Activated CD4-positive, alpha-beta T cell treated with anti-CD3 and anti-CD28 coated beads for 48 hours (primary cell): ENCODE measurements around the gene RHBDL2.
A peak's percentile ranks its signal among the peaks of the same experiment; 100 is the strongest.
"Not testable (repeated sequence)": the region's sequence is repeated elsewhere in the genome, so short reads cannot be mapped to it uniquely, and the experiment has no call there.

Experiments
- DNase-seq: peaks from one replicate; pipeline ENCODE4 v3.0.0-alpha.2; 2020

The RHBDL2 gene, protein sequence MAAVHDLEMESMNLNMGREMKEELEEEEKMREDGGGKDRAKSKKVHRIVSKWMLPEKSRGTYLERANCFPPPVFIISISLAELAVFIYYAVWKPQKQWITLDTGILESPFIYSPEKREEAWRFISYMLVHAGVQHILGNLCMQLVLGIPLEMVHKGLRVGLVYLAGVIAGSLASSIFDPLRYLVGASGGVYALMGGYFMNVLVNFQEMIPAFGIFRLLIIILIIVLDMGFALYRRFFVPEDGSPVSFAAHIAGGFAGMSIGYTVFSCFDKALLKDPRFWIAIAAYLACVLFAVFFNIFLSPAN

DNA sequence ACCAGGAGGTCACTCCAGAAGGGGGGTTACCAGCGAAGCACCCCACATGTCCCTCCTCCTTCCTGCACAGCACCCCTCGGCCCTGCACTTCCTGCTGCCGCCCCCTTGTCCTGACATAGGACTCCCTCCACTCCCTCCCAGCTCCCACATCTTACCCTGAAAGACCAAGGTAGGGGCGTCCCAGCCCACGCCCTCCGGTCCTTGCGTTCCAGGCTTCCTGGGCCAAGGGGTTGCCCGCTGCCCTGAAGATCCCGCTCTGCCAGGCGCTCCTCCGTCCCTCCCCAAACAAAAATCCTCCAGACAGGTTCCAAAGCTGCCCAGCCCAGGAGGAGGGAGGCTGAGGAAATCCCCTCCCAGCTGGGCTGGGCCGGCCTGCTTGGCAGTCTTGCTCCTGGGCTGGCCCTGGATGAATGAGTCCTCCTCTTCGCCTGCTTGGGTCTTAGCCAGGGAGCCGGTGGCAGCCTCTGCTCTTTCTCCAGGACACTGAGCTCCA, at the start of gene RHBDL2:
TSS of gene RHBDL2 (minus strand) at position 304 of the 493 bp plus-strand sequence. CDS start 22,618 bp downstream, outside the sequence.
- DNase-seq, result no peak

DNA sequence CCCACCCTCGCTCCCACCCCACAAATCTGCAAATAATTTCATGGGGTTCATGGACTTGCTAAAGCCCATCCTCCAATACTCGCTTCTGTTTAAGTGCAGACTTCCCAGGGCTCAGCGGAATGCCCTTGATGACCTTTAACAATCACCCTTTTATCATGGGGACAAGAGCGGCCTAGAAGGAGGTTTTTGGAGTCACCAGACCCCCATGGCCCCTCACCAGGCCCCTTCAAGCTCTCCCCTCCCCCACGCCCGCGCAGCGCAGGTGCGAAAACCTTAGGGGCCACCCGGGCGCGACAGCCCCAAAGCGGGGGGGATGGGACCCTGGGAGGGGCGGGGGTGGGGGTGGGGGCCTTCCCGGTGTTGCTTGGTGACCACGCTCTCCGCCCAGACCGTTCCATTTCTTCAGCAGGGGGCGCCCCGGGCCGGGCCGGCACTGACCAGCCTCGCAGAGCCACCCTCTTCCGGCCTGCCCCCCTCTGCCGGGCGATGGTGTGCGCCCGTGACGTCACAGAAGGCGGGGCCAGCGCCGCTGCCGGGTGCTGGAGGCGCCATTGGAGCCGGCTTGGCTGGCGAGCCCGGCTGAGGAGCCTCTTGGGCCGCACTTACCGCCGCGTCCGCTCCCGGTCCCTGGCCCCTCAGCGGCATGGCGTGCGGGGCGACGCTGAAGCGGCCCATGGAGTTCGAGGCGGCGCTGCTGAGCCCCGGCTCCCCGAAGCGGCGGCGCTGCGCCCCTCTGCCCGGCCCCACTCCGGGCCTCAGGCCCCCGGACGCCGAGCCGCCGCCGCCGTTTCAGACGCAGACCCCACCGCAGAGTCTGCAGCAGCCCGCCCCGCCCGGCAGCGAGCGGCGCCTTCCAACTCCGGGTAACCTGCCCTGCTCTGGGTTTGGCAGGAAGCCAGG, 49.4 kb upstream of the RHBDL2 start, which contains the start of gene AKIRIN1:
TSS of gene AKIRIN1 (plus strand) at position 539 of the 900 bp plus-strand sequence. CDS start at position 644, 105 bp downstream.
- DNase-seq, result peak; percentile 99

DNA sequence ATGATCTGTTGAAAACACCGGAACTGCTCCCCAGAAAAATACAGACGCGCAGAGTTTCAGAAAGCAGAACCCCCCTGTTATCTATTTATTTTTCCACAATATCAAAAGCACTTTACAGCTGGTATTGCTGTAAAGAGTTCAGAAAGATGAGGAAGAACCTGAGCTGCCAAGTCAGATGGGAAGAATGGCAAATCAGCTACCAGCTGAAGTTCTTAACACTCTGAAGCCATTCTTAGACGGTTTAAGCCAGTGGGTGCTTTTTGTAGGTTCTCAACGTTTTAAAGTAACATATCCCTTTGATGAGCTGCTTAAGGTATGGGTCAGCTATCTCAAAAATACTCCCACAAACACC, 48.7 kb upstream of the RHBDL2 start:
- DNase-seq, result no peak

DNA sequence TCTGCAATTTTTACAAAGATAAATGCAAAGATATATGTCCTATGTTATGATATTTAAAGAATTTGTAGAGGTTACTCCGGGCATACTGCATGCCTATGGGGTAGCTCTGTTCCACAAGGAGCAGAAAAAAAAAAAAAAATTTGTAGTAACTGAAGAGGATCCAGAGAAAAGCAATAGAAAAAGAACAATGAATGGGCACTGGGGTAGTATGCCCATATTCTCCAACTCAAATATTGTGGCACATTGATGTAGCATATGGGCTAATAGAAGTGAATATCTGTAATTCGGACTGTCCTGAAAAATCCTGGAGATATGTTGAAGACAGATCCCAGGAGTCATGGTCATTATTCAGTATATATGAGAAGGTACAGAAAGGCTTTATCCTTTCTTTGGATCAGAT, 48.3 kb upstream of the RHBDL2 start:
- DNase-seq, result no peak

DNA sequence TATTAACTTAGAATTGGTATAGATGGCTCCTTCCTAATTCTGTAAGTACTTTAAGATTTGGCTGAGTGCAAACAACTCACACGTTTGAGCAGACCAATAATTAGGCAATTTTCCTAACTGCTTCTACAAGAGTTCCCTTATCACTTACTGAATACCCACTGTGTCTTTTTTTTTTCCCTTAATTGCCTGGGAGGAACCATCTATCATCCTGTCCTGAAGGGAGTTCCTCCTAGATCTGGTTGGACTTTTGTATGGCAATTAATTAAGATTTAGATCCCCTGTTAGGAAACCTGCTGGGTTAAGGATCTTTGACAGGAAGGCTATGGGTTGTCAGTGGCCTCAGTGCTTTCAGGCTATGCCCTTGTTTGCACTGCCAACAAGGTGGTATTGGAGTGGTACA, 37.8 kb upstream of the RHBDL2 start:
- not testable (repeated sequence) for DNase-seq

DNA sequence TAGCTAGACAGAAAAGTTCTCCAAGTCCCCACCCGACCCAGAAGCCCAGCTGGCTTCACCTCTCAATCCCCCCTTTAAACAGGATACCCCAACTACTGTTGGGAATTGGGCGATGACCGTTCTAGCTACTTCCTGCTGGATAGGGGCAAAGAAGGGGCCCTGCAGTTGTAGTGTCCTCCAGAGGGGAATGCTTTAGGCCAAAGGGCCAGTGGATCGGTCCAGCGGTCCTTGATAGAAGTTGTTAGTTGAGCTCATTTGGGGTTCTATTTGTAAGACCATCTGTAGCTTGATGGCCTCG, 36.6 kb upstream of the RHBDL2 start:
- DNase-seq, result peak; percentile 41

DNA sequence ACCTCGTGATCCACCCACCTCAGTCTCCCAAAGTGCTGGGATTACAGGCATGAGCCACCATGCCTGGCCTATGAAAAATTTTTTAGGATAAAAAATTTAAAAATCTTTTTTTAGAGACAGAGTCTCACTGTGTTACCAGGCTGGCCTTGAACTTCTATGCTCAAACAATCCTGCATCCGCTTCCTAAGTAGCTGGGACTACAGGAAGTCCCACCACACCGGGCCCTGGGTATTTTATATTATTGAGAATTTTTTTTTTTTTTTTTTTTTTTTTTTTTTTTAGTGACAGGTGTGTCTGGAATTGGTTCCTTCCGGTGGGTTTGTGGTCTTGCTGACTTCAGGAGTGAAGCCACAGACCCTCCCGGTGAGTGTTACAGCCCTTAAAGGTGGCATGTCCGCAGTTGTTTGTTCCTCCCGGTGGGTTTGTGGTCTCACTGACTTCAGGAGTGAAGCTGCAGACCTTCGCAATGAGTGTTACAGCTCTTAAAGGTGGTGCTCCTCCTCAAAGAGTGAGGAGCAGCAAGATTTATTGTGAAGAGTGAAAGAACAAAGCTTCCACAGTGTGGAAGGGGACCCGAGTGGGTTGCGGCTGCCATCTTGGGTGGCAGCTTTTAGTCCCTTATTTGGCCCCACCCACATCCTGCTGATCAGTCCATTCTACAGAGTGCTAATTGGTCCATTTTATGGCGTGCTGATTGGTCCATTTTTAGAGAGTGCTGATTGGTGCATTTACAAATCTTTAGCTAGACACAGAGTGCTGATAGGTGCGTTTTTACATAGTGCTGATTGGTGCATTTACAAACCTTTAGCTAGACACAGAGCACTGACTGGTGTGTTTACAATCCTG, 36.0 kb upstream of the RHBDL2 start:
- DNase-seq, result peak; percentile 28

DNA sequence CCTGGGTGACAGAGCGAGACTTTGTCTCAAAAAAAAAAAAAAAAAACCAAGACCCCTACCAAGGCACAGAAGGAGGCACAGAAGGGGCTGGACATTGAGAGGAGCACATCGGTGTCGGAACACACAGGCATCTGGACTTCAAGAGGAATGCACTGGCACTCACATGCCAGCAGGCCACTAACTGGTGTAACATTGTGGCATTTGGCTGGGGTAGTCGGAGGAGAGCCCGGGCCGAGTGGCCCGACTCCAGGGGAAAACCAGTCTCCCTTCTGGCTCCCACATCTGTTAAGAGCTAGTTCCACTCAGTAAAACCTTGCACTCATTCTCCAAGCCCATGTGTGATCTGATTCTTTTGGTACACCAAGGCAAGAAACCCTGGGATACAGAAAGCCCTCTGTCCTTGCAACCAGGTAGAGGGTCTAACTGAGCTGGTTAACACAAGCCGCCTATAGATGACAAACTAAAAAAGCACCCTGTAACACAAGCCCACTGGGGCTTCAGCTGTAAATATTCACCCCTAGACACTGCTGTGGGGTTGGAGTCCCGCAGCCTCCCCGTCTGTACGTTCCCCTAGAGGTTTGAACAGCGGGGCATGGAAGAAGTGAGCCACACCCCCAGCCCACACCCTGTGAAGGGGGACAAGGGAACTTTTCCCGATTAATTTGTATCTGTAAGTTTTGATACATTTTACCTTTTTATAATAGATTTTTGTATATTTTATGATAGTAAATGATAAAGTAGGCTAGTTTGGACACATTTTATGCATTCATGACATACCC, 32.2 kb upstream of the RHBDL2 start:
- DNase-seq, result no peak

DNA sequence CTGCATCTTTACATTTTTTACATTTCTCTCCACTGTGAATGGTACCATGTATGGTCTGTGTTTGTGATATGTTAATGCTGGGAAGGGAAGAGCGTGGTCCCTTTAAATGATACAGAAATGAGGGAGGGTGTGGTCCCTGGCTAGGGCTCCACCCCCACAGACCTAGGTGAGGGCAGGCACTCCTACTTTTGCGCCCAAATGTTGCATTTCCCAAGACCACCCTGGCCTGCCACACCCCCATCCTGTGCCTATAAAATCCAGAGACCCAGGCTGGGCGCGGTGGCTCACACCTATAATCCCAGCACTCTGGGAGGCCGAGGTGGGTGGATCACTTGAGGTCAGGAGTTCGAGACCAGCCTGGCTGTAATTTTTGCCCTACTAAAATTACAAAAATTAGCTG, 31.5 kb upstream of the RHBDL2 start:
- DNase-seq, result not testable (repeated sequence)

DNA sequence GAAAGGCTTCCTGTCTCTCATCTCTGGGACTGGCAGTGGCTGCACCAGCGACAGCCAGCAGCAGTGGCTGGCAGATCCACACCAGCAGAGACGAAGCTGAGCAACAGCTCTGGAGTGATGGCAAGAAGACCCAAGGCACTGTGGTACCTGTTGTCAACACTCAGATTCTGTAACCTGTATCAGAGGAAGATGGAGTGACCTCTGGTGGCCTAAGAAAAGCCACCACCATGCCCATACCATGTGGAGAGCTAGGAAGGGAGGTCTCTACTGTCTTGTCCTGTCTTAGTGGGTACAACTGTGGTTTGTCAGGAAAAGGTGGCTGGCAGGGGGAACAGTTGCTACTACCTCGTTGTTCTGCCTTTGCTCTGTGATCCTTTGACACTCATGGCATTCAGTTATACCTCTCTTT, 22.5 kb upstream of the RHBDL2 start:
- peak; percentile 9 for DNase-seq

DNA sequence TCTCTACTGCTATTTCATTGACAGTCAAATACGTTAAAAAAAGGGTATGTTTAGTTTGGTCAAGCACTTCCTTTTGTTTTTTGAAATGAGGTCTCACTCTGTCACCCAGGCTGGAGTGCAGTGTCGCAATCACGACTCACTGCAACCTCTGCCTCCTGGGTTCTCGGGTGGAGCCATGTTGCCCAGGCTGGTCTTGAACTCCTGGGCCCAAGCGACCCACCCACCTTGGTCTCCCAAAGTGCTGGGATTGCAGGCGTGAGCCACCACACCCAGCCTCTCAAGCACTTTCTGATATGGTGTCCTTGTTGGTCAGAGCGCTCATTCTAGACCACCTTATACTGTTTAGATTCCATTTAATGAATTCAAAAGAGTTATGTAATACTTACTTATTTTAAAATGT, 20.9 kb upstream of the RHBDL2 start:
- DNase-seq, result no peak

DNA sequence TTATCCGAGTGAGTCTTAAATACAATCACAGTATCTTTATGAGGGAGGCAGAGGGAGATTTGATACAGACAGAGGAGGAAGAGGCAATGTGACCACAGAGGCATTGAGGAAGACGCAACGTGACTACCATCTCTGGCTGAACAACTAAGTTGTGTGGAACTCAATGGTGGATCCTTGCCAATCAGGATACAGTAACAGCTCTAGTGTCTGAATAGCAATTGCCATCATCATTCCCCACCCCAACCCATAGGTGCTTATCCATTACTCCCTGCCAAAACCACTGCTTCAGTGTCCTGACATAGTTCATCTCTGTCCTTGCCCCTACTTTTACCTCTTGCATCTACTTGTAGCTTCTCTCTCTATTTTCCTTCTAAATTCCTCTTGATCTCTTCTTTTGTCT, 20.5 kb upstream of the RHBDL2 start:
- DNase-seq, result no peak

DNA sequence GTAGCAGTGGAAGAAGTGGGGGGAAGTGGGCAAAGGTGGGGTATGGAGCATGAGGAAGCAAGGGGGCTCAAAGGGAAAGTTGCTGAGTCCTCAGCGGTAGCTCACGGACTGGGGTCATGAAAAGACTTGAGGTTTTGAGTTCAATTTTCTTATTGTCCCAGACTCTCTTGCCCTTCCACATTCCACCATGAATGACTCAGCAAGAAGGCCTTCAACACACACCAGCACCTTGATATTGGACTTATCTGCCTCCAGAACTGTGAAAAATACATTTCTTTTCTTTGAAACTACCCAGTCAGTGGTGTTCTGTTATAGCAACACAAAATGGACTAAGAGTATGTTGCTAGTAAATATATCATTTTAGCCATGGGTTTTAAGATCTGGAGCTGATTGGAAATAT, 17.3 kb upstream of the RHBDL2 start:
- DNase-seq, result no peak

DNA sequence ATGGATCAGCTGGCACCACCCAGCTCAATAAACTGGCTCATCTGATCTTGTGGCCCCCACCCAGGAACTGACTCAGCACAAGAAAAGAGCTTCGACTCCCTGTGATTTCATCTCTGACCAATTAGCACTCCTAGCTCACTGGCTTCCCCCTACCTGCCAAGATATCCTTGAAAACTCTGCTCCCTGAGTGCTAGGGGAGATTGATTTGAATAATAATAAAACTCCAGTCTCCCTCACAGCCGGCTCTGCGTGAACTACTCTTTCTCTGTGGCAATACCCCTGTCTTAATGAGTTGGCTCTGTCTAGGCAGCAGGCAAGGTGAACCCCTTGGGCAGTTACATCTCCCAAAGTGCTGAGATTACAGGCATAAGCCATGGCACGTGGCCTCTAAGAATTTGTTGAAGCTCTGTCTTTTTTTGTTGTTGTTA, 11.8 kb upstream of the RHBDL2 start:
- DNase-seq, result no peak

DNA sequence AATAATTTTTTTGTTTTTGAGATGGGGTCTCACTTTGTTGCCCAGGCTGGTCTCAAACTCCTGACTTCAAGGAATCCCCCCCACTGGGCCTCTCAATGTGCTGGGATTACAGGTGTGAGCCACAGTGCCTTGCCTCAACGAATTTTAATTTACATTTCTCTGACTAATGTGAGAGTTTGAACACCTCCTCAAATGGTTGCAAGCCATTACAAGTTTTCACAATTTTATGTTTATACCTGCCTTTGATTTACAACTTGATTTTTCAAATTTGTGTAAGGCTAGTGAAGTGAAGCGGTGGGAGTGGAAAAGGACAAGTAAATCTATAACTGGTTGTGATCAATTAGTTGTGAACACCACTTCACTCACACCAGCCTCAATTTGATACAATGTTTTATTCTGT, 8.9 kb upstream of the RHBDL2 start:
- no peak for DNase-seq

DNA sequence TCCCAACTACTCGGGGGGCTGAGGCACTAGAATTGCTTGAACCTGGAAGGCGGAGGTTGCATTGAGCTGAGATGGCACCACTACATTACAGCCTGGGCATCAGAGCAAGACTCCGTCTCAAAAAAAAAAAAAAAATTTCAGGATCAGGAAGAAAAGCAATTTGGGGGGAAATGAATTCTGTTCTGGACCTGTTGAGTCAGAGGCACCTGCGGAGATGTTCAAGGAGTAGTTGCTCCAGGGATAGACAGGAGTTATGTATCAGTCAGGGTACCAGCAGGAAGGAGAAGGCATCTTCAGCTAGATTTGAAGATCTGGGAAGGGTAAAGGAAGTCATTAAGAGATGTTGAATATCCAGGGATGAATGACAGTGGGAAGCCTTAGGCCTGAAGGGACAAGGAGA, 2.9 kb upstream of the RHBDL2 start:
- no peak for DNase-seq

DNA sequence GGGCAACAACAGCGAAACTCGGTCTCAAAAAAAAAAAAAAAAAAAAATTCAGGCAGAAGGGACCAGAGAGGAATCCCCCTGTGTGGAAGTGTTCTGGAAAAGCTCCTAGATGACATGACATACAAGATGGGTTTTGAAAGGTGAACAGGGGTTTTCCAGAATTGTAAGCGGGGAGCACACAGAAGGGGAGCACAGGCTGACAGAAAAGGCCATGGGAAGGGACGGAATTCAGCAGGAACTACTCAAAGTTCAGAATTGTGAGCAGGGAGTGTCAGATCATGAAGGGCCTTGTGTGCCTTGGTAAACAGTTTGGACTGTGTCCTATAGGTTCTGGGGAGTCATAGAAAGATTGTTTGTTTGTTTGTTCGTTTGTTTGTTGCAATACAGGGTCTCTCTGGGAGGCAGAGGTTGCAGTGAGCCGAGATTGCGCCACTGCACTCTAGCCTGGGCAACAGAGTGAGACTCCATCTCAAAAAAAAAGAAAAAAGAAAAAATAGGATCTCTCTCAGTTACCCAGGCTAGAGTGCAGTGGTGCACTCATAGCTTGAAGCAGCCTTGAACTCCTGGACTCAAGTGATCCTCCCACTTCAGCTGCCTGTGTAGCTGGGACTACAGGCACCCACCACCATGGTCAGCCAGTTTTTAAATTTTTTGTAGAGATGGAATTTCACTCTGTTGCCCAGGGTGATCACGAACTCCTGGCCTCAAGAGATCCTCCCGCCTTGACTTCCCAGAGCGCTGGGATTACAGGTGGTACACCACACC, 1.2 kb upstream of the RHBDL2 start:
- no peak for DNase-seq

DNA sequence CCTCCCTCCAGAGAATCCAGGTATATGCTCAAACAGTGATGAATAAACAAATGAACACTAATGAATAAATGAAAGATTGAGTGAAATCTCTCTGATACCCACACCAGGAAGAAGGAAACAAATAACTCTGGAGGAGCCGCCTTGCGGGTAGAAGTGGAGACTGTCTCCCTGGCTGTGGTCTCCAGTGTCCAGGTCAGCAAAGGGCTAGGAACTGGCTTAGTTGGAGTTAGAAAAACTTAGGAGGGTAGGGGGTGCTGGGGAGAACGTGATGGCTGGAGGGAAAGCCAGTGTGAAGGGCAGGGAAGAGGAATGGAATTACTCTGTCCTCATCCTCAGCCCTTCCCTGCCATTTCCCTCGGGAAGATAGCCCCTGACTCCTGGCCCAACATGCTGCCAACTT, 537 bp downstream of the RHBDL2 start:
- DNase-seq, result no peak

DNA sequence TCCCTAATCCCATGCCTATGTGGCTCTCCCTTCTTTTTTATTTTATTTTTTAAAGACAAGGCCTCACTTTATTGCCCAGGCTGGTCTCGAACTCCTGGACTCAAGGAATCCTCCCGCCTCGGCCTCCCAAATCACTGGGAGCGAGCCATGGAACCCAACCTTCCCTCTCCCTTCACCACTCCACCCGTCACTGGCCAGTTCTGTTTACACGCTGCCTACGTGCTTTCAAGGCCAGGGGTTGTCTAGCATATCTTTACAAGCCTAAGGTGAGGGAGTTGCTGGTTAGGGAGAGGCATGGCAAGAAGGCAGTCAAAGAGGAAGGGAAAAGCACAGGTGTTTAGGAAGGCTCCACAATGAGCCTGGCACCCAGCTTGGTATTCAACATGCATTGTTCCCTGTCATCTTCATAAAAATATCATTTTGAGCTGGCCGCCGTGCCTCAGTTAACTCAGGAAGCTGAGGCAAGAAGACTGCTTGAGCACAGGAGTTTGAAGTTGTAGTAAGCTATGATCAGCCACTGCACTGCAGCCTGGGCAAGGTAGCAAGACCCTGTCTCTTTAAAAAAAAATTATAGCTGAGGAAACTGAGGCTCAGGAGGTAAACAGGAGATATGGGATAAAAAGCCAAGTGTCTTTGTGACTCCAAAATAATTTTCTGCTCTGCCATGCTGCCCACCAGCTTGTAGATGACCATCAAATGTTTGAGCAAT, 1.1 kb downstream of the RHBDL2 start:
- DNase-seq, result no peak

DNA sequence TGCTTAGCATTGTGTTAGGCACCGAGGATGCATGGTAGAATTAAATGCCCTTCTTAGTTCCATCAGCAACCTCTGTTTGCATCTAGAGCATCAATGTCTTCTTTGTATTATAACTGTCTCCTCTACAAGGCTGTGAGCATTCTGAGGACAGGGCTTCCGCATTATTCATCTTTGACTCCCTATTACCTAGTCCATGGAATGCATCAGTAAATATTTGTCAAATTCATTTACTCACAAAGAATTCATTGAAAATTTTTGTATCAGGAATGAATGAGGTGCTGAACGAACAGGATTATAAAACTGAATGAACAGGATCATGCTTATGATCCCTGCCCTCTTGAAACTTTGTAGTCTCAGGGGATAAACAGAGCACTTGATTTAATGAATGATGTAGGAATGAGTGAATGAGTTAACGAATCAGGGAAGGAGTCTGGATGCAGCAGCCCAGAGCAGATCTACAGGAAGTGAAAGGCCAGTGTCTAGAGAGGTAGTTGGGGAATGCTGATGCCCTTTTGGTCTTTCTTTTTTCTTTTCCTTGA, 2.8 kb downstream of the RHBDL2 start:
- no peak for DNase-seq

DNA sequence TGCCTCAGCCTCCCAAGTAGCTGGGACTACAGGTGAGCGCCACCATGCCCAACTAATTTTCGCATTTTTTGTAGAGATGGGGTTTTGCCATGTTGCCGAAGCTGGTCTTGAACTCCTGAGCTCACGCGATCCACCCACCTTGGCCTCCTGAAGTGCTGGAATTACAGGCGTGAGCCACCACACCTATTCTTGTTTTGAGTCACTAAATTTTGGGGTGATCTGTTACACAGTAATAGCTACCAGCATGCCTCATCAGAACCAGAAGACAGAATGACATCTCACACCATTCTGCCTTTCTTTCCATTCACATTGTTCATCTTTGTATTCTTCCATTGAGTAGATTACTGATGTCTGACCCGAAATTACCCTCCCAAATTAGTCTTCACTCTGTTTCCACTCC, 9.1 kb downstream of the RHBDL2 start:
- peak; percentile 41 for DNase-seq
